SK-N-DZ (cell line): ENCODE measurements around the gene MTM1.

Experiments used
- DNase-seq: peaks from one replicate; pipeline ENCODE4 v3.0.0-alpha.2; 2015; ENCODE audit warnings: low spot score

Gene MTM1

GRCh38 chrX:150712619-150713018 lies 144.2 kb downstream of the MTM1 start:
- DNase-seq = no peak

- DNase-seq = no peak
Observed at GRCh38 chrX:150715184-150715583, 146.8 kb downstream of the MTM1 start.

GRCh38 chrX:150719621-150720020 lies 151.2 kb downstream of the MTM1 start:
- DNase-seq = no peak
